HS-5 (cell line): ENCODE results near the gene ZNF74.
A peak's percentile ranks its signal among the peaks of the same experiment; 100 is the strongest.
"Not testable (repeated sequence)": the region's sequence is repeated elsewhere in the genome, so short reads cannot be mapped to it uniquely, and the experiment has no call there.

Experiments used
- DNase-seq: peaks from one replicate; pipeline ENCODE4 v3.0.0-alpha.2; 2012; ENCODE audit warnings: low read depth

The ZNF74 gene

GRCh38 chr22:20400606-20401375 is 6.8 kb downstream of the ZNF74 start:
- DNase-seq = no peak

GRCh38 chr22:20401376-20402014 is 7.5 kb downstream of the ZNF74 start:
- DNase-seq = no peak

- DNase-seq = no peak
Observed at GRCh38 chr22:20402960-20403778, 9.2 kb downstream of the ZNF74 start.

GRCh38 chr22:20403779-20404140 is 9.8 kb downstream of the ZNF74 start:
- DNase-seq = no peak

GRCh38 chr22:20404881-20405280 is 10.9 kb downstream of the ZNF74 start:
- DNase-seq = no peak

- DNase-seq = no peak
Observed at GRCh38 chr22:20405291-20405930, 11.5 kb downstream of the ZNF74 start.

- no peak for DNase-seq
Observed at GRCh38 chr22:20405931-20406685, 12.2 kb downstream of the ZNF74 start.

GRCh38 chr22:20406686-20407408 is 12.9 kb downstream of the ZNF74 start:
- DNase-seq = no peak

- no peak for DNase-seq
Observed at GRCh38 chr22:20407829-20408228, 13.9 kb downstream of the ZNF74 start.

- DNase-seq = no peak
Observed at GRCh38 chr22:20408891-20409290, 14.9 kb downstream of the ZNF74 start.

- not testable (repeated sequence) for DNase-seq
Observed at GRCh38 chr22:20409385-20409784, 15.4 kb downstream of the ZNF74 start.

- no peak for DNase-seq
Observed at GRCh38 chr22:20412474-20413216, 18.7 kb downstream of the ZNF74 start.

- DNase-seq = no peak
Observed at GRCh38 chr22:20413217-20414058, 19.5 kb downstream of the ZNF74 start.

- no peak for DNase-seq
Observed at GRCh38 chr22:20414059-20414440, 20.1 kb downstream of the ZNF74 start.

GRCh38 chr22:20414450-20414849 is 20.5 kb downstream of the ZNF74 start:
- DNase-seq = no peak

GRCh38 chr22:20415241-20415640 is 21.3 kb downstream of the ZNF74 start:
- DNase-seq = not testable (repeated sequence)

- DNase-seq = not testable (repeated sequence)
Observed at GRCh38 chr22:20415699-20416098, 21.7 kb downstream of the ZNF74 start.

- peak; percentile 58 for DNase-seq
Observed at GRCh38 chr22:20418211-20418788, 24.3 kb downstream of the ZNF74 start.

- no peak for DNase-seq
Observed at GRCh38 chr22:20419664-20419951, 25.7 kb downstream of the ZNF74 start.
